K562 (cell line): Measurements from ENCODE around the gene LRRC3C. TPM values are rescaled to one million over a fixed set of nuclear protein-coding genes. Genes with fewer than 3 reads are reported as not detected.

Experiments
- CHCHD3 ChIP-seq: fragments of 250-450 bp; sonication (Bioruptor Pico); IDR thresholded peaks from 2 replicates; pipeline ENCODE4 v2.1.2; 2022; ENCODE audit warnings: mild to moderate bottlenecking
- CREM ChIP-seq: IDR thresholded peaks from 2 replicates; pipeline ENCODE4 v1.6.1; 2014; ENCODE audit warnings: antibody characterized with exemption, low read depth
- HNRNPUL1 ChIP-seq: fragments of 200-400 bp; formaldehyde crosslinking; IDR thresholded peaks from 2 replicates; pipeline ENCODE4 v1.6.1; 2017; ENCODE audit warnings: low read length
- IRF2 ChIP-seq: sonication (generic); formaldehyde crosslinking; IDR thresholded peaks from 2 replicates; pipeline ENCODE4 v1.8.1; 2022; ENCODE audit warnings: mild to moderate bottlenecking, missing genetic modification reagents
- JUN ChIP-seq, 2 experiments: sonication (generic) in 1 of 2; formaldehyde crosslinking in 1 of 2; IDR thresholded peaks; 2 replicates each; pipeline versions ENCODE4 v1.6.1 to v1.8.0; 2012 to 2022; ENCODE audit warnings: borderline replicate concordance in 2 of 2, mild to moderate bottlenecking in 2 of 2, improper control_type of control experiment in 1 of 2, low read depth in 1 of 2, low read length in 1 of 2, missing genetic modification reagents in 1 of 2
- PCBP1 ChIP-seq: fragments of 200-400 bp; formaldehyde crosslinking; IDR thresholded peaks from 2 replicates; pipeline ENCODE4 v1.6.1; 2018; ENCODE audit warnings: mild to moderate bottlenecking, low read depth, low read length; ENCODE audit not compliant: poor library complexity, severe bottlenecking
- SMARCE1 ChIP-seq: fragments of 450-650 bp; IDR thresholded peaks from 2 replicates; pipeline ENCODE4 v1.7.1; 2016; ENCODE audit warnings: mild to moderate bottlenecking
- STAT5A ChIP-seq: IDR thresholded peaks from 2 replicates; pipeline ENCODE4 v1.6.1; 2012; ENCODE audit warnings: low read length, inconsistent platforms, borderline replicate concordance
- TBP ChIP-seq: optimal IDR thresholded peaks from 2 replicates; pipeline ENCODE3; 2011; ENCODE audit warnings: low read depth, low read length, improper control_type of control experiment
- ZNF444 ChIP-seq: fragments of 250-450 bp; sonication (Bioruptor Pico); IDR thresholded peaks from 2 replicates; pipeline ENCODE4 v1.4.0; 2020; ENCODE audit warnings: mild to moderate bottlenecking, moderate library complexity
- ZNF551 ChIP-seq: fragments of 250-450 bp; sonication (Bioruptor Pico); IDR thresholded peaks from 2 replicates; pipeline ENCODE4 v1.5.0; 2021; ENCODE audit warnings: mild to moderate bottlenecking, moderate library complexity
- ZNF717 ChIP-seq: fragments of 250-450 bp; sonication (Bioruptor Pico); IDR thresholded peaks from 2 replicates; pipeline ENCODE4 v1.5.0; 2021
- polyA plus RNA-seq, 8 experiments: library from polyadenylated mRNA; depleted of rRNA in 4 of 8; stranded (reverse) in 5 of 8; unstranded in 3 of 8; fragments of >200 nt; fragmentation: Nextera tagmentation in 2 of 8; fragmentation: Illumina TruSeq in 1 of 8; extraction: Ambion mirVana in 2 of 8; extraction: Trizol in 1 of 8; gene quantifications; 2 replicates each; pipeline versions ENCODE4 v1.2.1 to v1.2.3, GENCODE V29; 2011 to 2014; ENCODE audit warnings: inconsistent platforms in 1 of 8, missing spikeins in 1 of 8
- total RNA-seq, 7 experiments: library from RNA; depleted of rRNA in 6 of 7; stranded (reverse); fragments of >200 nt in 6 of 7; fragmentation: Illumina TruSeq in 2 of 7; extraction: Trizol in 2 of 7; gene quantifications; 2 replicates each; pipeline versions ENCODE4 v1.2.1 to v1.2.3, GENCODE V29; 2011 to 2021; ENCODE audit warnings: low replicate concordance in 1 of 7
- TF ChIP-seq, protein P1 (sequence below), 3 experiments: fragments of 200-800 bp in 1 of 3; fragments of 250-450 bp in 1 of 3; fragments of 450-650 bp in 1 of 3; sonication (Bioruptor Pico) in 1 of 3; sonication (Bioruptor generic) in 1 of 3; formaldehyde crosslinking in 1 of 3; IDR thresholded peaks; 2 replicates each; pipeline versions ENCODE4 v1.6.1 to v1.8.0; 2016 to 2022; ENCODE audit warnings: mild to moderate bottlenecking in 2 of 3, missing genetic modification characterization in 2 of 3, missing compliant biosample characterization in 1 of 3, moderate library complexity in 1 of 3
- TF ChIP-seq, protein P2 (sequence below), 2 experiments: fragments of 450-650 bp in 1 of 2; sonication (generic) in 1 of 2; formaldehyde crosslinking in 1 of 2; IDR thresholded peaks; 2 replicates each; pipeline versions ENCODE4 v1.7.1 to v1.9.0; 2016 to 2022; ENCODE audit warnings: inconsistent platforms in 1 of 2, mild to moderate bottlenecking in 1 of 2, missing genetic modification reagents in 1 of 2

LRRC3C gene
- total and polyA plus RNA-seq, 9 of the 15 experiments (the other 6 are each of a cell fraction or from before 2014, with no cell fraction given): not detected

DNA sequence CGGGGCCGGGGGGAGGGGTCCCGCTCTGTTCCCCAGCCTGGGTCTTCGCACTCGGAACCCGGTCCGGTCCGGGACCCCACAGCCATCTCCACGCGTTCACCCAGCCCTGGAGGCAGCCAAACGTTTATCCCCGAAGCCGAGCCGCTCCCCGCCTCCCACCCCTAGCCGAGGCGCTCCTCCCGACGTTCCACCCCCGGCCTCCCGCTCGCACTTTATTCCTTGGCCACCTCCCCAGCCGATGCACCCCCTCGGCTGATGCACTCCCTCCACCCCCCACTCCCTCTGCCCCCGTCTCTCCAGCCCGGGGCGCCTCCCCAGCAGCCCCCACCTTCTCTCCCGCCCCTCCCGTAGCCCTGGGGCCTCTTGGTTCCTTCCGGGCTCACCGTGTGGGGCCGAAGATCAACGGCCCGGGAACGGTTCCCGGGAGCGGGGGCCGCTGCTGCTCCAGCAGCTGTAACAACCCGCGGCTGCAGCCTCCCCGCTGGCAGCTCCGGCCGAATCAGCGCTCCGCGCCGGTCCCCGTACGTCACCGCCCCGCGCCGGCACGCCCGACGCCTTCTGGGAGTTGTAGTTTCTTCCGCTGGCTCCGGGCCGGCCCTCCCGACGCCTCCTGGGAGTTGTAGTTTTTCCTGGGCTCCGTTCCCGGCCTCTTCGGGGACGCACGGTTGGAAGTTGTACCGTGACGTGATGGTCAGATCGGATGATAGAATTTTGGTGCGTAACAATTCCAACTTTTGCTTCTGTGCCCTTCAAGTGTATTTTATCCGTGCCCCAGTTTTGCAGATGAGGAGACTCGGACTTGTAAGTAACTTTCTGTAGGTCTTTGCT is at the start of gene LRRC3C, which contains the start of gene ORMDL3 (continued):
- TF ChIP-seq, protein P1, sequence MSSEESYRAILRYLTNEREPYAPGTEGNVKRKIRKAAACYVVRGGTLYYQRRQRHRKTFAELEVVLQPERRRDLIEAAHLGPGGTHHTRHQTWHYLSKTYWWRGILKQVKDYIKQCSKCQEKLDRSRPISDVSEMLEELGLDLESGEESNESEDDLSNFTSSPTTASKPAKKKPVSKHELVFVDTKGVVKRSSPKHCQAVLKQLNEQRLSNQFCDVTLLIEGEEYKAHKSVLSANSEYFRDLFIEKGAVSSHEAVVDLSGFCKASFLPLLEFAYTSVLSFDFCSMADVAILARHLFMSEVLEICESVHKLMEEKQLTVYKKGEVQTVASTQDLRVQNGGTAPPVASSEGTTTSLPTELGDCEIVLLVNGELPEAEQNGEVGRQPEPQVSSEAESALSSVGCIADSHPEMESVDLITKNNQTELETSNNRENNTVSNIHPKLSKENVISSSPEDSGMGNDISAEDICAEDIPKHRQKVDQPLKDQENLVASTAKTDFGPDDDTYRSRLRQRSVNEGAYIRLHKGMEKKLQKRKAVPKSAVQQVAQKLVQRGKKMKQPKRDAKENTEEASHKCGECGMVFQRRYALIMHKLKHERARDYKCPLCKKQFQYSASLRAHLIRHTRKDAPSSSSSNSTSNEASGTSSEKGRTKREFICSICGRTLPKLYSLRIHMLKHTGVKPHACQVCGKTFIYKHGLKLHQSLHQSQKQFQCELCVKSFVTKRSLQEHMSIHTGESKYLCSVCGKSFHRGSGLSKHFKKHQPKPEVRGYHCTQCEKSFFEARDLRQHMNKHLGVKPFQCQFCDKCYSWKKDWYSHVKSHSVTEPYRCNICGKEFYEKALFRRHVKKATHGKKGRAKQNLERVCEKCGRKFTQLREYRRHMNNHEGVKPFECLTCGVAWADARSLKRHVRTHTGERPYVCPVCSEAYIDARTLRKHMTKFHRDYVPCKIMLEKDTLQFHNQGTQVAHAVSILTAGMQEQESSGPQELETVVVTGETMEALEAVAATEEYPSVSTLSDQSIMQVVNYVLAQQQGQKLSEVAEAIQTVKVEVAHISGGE (CRISPR knock-in tag; IDR thresholded peaks at IDR 0.05): peak in 1 of 3 experiments; percentile 87; a peak in 2 of 6 replicates
- TF ChIP-seq IRF2 (CRISPR knock-in tag): no peak
- TF ChIP-seq CHCHD3 (CRISPR knock-in tag): no peak
- peak; percentile 74 for TF ChIP-seq PCBP1
- TF ChIP-seq HNRNPUL1: no peak
- no peak for TF ChIP-seq ZNF717 (CRISPR knock-in tag)
- TF ChIP-seq ZNF444 (CRISPR knock-in tag): no peak
- peak; percentile 20; the same call in 1 of the 2 replicates for TF ChIP-seq STAT5A
- TF ChIP-seq, protein P2, sequence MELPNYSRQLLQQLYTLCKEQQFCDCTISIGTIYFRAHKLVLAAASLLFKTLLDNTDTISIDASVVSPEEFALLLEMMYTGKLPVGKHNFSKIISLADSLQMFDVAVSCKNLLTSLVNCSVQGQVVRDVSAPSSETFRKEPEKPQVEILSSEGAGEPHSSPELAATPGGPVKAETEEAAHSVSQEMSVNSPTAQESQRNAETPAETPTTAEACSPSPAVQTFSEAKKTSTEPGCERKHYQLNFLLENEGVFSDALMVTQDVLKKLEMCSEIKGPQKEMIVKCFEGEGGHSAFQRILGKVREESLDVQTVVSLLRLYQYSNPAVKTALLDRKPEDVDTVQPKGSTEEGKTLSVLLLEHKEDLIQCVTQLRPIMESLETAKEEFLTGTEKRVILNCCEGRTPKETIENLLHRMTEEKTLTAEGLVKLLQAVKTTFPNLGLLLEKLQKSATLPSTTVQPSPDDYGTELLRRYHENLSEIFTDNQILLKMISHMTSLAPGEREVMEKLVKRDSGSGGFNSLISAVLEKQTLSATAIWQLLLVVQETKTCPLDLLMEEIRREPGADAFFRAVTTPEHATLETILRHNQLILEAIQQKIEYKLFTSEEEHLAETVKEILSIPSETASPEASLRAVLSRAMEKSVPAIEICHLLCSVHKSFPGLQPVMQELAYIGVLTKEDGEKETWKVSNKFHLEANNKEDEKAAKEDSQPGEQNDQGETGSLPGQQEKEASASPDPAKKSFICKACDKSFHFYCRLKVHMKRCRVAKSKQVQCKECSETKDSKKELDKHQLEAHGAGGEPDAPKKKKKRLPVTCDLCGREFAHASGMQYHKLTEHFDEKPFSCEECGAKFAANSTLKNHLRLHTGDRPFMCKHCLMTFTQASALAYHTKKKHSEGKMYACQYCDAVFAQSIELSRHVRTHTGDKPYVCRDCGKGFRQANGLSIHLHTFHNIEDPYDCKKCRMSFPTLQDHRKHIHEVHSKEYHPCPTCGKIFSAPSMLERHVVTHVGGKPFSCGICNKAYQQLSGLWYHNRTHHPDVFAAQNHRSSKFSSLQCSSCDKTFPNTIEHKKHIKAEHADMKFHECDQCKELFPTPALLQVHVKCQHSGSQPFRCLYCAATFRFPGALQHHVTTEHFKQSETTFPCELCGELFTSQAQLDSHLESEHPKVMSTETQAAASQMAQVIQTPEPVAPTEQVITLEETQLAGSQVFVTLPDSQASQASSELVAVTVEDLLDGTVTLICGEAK (IDR thresholded peaks at IDR 0.05): peak; percentile 66; the same call in 1 of the 2 replicates
- TF ChIP-seq, protein P2 (CRISPR knock-in tag; IDR thresholded peaks at IDR 0.05): no peak
- TF ChIP-seq ZNF551: no peak
- peak; percentile 100 for TF ChIP-seq CREM
- TF ChIP-seq TBP: no peak
- peak; percentile 55; the same call in 1 of the 2 replicates for TF ChIP-seq JUN (IDR thresholded peaks at IDR 0.05; ENCODE audit: borderline replicate concordance, low read depth, low read length)
- no peak for TF ChIP-seq JUN (CRISPR knock-in tag; IDR thresholded peaks at IDR 0.05; ENCODE audit: borderline replicate concordance)
- TF ChIP-seq SMARCE1: no peak; the same call in 1 of the 2 replicates
